K562 (cell line): Measurements from ENCODE around the gene GZMA. TPM values are rescaled to one million over a fixed set of nuclear protein-coding genes. Genes with fewer than 3 reads are reported as not detected.

Experiments
- ATAC-seq: fragments of 200-7000 bp; cut with Tn5 transposase; 3 replicates; pipeline ENCODE4 v1.9.1; 2020; ENCODE audit warnings: moderate library complexity
- BruUV-seq: library from RNA; stranded (reverse); fragments of 400-500 nt; replicated peaks from 2 replicates; lab custom pipeline; 2021; lab: Mats Ljungman, UMichigan
- CTCF ChIA-PET: fragments of 300-600 bp; formaldehyde crosslinking; extraction: SDS; loops from one replicate; lab custom pipeline; 2021; ENCODE audit warnings: low intra/inter-chr PET ratio; lab: Yijun Ruan, JAX
- POLR2A ChIA-PET: fragments of 300-600, 350-650 bp; sonication (Branson Sonifier 250); formaldehyde crosslinking; extraction: SDS; loops from one replicate; lab custom pipeline; 2021; ENCODE audit warnings: antibody characterized with exemption, inconsistent platforms; lab: Yijun Ruan, JAX
- DNase-seq, 4 experiments: peaks; one replicate each; pipeline versions ENCODE4 v3.0.0 to v3.0.0-alpha.2; 2011 to 2018; ENCODE audit warnings: low spot score in 3 of 4, mixed read lengths in 3 of 4; ENCODE audit errors: extremely low read depth in 1 of 4
- FAIRE-seq: peaks from 2 replicates; lab custom pipeline; 2011; peaks lifted over from hg19 to GRCh38; lab: Jason Lieb, UNC
- H2AFZ ChIP-seq: 2 replicates; pipeline ENCODE4 v1.6.0; 2011; ENCODE audit warnings: low read depth, low read length, control low read depth, inconsistent platforms
- H3K27ac ChIP-seq: fragments of 200-600 bp; 3 replicates; pipeline ENCODE4 v1.8.0; 2011; ENCODE audit warnings: low read depth, mild to moderate bottlenecking, control low read depth, inconsistent platforms, low read length, moderate library complexity, mixed read lengths; ENCODE audit errors: extremely low read depth
- H3K27me3 ChIP-seq, 2 experiments: fragments of 300-600 bp in 1 of 2; 2 replicates in 1 of 2; 3 replicates in 1 of 2; pipeline versions ENCODE4 v1.6.0 to v1.8.0; 2011; ENCODE audit warnings: inconsistent platforms in 2 of 2, low read length in 2 of 2, mild to moderate bottlenecking in 1 of 2, mixed read lengths in 1 of 2, moderate library complexity in 1 of 2; ENCODE audit not compliant: control insufficient read depth in 2 of 2, insufficient read depth in 2 of 2
- H3K36me3 ChIP-seq: fragments of 300-600 bp; 3 replicates; pipeline ENCODE4 v1.8.0; 2011; ENCODE audit warnings: mild to moderate bottlenecking, low read length, inconsistent platforms; ENCODE audit not compliant: control insufficient read depth, insufficient read depth
- H3K4me1 ChIP-seq, 2 experiments: fragments of 200-600 bp in 1 of 2; replicated peaks in 1 of 2; 2 replicates in 1 of 2; 3 replicates in 1 of 2; pipeline versions ENCODE4 v1.5.1 to v1.8.0; 2011; ENCODE audit warnings: inconsistent platforms in 2 of 2, low read length in 2 of 2, mild to moderate bottlenecking in 1 of 2, mixed read lengths in 1 of 2, moderate library complexity in 1 of 2; ENCODE audit not compliant: control insufficient read depth in 2 of 2, insufficient read depth in 2 of 2
- H3K4me2 ChIP-seq: 2 replicates; pipeline ENCODE4 v1.6.1; 2011; ENCODE audit warnings: low read length, control low read depth, inconsistent platforms, mixed read lengths; ENCODE audit not compliant: insufficient read depth
- H3K4me3 ChIP-seq: fragments of 200-600 bp; sonication (generic), shearing (Covaris generic); 2 replicates; pipeline ENCODE4 v1.5.1; 2016; ENCODE audit warnings: control low read depth, inconsistent platforms
- H3K79me2 ChIP-seq: fragments of 200-600 bp; 3 replicates; pipeline ENCODE4 v1.8.0; 2011; ENCODE audit warnings: low read length, inconsistent platforms; ENCODE audit not compliant: control insufficient read depth, insufficient read depth
- H3K9ac ChIP-seq, 2 experiments: 2 replicates each; pipeline versions ENCODE4 v1.6.0 to v1.6.1; 2011; ENCODE audit warnings: low read depth in 2 of 2, low read length in 2 of 2, control low read depth in 1 of 2, inconsistent platforms in 1 of 2, mild to moderate bottlenecking in 1 of 2, mixed read lengths in 1 of 2; ENCODE audit not compliant: insufficient read depth in 1 of 2
- H3K9me1 ChIP-seq: one replicate; pipeline ENCODE4 v1.6.0; 2011; ENCODE audit warnings: inconsistent platforms, mild to moderate bottlenecking, low read length, moderate library complexity; ENCODE audit not compliant: control insufficient read depth, insufficient read depth
- H3K9me3 ChIP-seq: replicated peaks from 2 replicates; pipeline ENCODE4 v1.5.1; 2011; ENCODE audit warnings: low read depth, low read length, inconsistent platforms; ENCODE audit not compliant: control insufficient read depth, insufficient read depth
- H4K20me1 ChIP-seq: replicated peaks from 2 replicates; pipeline ENCODE4 v1.6.1; 2011; ENCODE audit warnings: low read length, inconsistent platforms, mixed read lengths; ENCODE audit not compliant: control insufficient read depth, insufficient read depth
- BRCA1 ChIP-seq, 2 experiments: fragments of 450-650 bp in 1 of 2; sonication (generic) in 1 of 2; formaldehyde crosslinking in 1 of 2; IDR thresholded peaks; 2 replicates each; pipeline versions ENCODE4 v1.5.0 to v1.6.1; 2017 to 2020; ENCODE audit warnings: mild to moderate bottlenecking in 1 of 2, missing genetic modification reagents in 1 of 2
- ETV5 ChIP-seq: sonication (generic); formaldehyde crosslinking; IDR thresholded peaks from 2 replicates; pipeline ENCODE4 v1.4.0; 2020; ENCODE audit warnings: low read depth, mild to moderate bottlenecking, missing genetic modification reagents
- PTBP1 ChIP-seq: fragments of 200-400 bp; formaldehyde crosslinking; IDR thresholded peaks from 2 replicates; pipeline ENCODE4 v1.6.1; 2017; ENCODE audit warnings: low read depth, low read length
- SMARCE1 ChIP-seq: fragments of 450-650 bp; IDR thresholded peaks from 2 replicates; pipeline ENCODE4 v1.7.1; 2016; ENCODE audit warnings: mild to moderate bottlenecking
- TBL1XR1 ChIP-seq, 2 experiments: IDR thresholded peaks; 2 replicates each; pipeline ENCODE4 v1.6.1; 2012; ENCODE audit warnings: improper control_type of control experiment in 2 of 2, low read length in 2 of 2, mild to moderate bottlenecking in 1 of 2
- ZKSCAN1 ChIP-seq: fragments of 150-350 bp; IDR thresholded peaks from 2 replicates; pipeline ENCODE4 v1.6.1; 2016; ENCODE audit warnings: low read depth, low read length
- ZNF140 ChIP-seq: fragments of 250-450 bp; sonication (Bioruptor Pico); IDR thresholded peaks from 2 replicates; pipeline ENCODE4 v1.8.0; 2021; ENCODE audit warnings: moderate library complexity, mild to moderate bottlenecking, inconsistent platforms
- ZNF347 ChIP-seq: fragments of 450-650 bp; formaldehyde crosslinking; IDR thresholded peaks from 2 replicates; pipeline ENCODE4 v1.4.0; 2020; ENCODE audit warnings: low read depth, mild to moderate bottlenecking, moderate library complexity
- ZNF507 ChIP-seq: conservative IDR thresholded peaks from 2 replicates; pipeline ENCODE4 v1.6.1; 2017; ENCODE audit warnings: missing genetic modification characterization, missing compliant biosample characterization
- ZSCAN32 ChIP-seq: fragments of 450-650 bp; formaldehyde crosslinking; IDR thresholded peaks from 2 replicates; pipeline ENCODE4 v1.4.0; 2020; ENCODE audit warnings: mild to moderate bottlenecking, moderate library complexity
- WGBS: fragments of 100-300 bp; shearing (Covaris generic); methylation state at CpG from one replicate; pipeline ENCODE4 v1.1.6; 2016; ENCODE audit warnings: low coverage, mixed read lengths; ENCODE audit not compliant: insufficient coverage; ENCODE audit errors: missing lambda C conversion rate; 5-methylcytosine and 5-hydroxymethylcytosine counted together
- in situ Hi-C: fragments of 300-500 bp; cut with MboI; formaldehyde crosslinking; loops from 4 replicates; pipeline ENCODE4 v1.15.0; 2018; ENCODE audit warnings: inconsistent platforms, mixed read lengths
- intact Hi-C: fragments of 100-400 bp; cut with micrococcal nuclease; formaldehyde crosslinking; loops from 2 replicates; pipeline ENCODE4 v1.14.2; 2022
- polyA plus RNA-seq, 8 experiments: library from polyadenylated mRNA; depleted of rRNA in 4 of 8; stranded (reverse) in 5 of 8; unstranded in 3 of 8; fragments of >200 nt; fragmentation: Nextera tagmentation in 2 of 8; fragmentation: Illumina TruSeq in 1 of 8; extraction: Ambion mirVana in 2 of 8; extraction: Trizol in 1 of 8; gene quantifications; 2 replicates each; pipeline versions ENCODE4 v1.2.1 to v1.2.3, GENCODE V29; 2011 to 2014; ENCODE audit warnings: inconsistent platforms in 1 of 8, missing spikeins in 1 of 8
- total RNA-seq, 7 experiments: library from RNA; depleted of rRNA in 6 of 7; stranded (reverse); fragments of >200 nt in 6 of 7; fragmentation: Illumina TruSeq in 2 of 7; extraction: Trizol in 2 of 7; gene quantifications; 2 replicates each; pipeline versions ENCODE4 v1.2.1 to v1.2.3, GENCODE V29; 2011 to 2021; ENCODE audit warnings: low replicate concordance in 1 of 7

The GZMA gene
- total and polyA plus RNA-seq, 9 of the 15 experiments (the other 6 are each of a cell fraction or from before 2014, with no cell fraction given): not detected

- intact Hi-C loops: no loop called here
- no peak overlapping the region for H3K4me2 ChIP-seq
- no peaks in the 10 kb centered on the region for H3K79me2 ChIP-seq
- CTCF ChIA-PET: no interaction called here
- in situ Hi-C loops: no loop called here
- no peak overlapping the region for H3K9ac ChIP-seq
- no peaks in the 10 kb centered on the region for H3K9me1 ChIP-seq
- H3K4me1 ChIP-seq: no peaks in the 10 kb centered on the region
- no peak for DNase-seq
- FAIRE-seq: no peak
- no peak overlapping the region for H3K4me3 ChIP-seq
- BruUV-seq: no TSS peak
- no peaks in the 10 kb centered on the region for H4K20me1 ChIP-seq
- no peaks in the 10 kb centered on the region for H3K36me3 ChIP-seq
- H3K9me3 ChIP-seq: no peaks in the 10 kb centered on the region
- ATAC-seq: no peak
- WGBS: 0% methylated on average over 3 of the region's 3 CpGs
- no peak for TF ChIP-seq TBL1XR1 (IDR thresholded peaks at IDR 0.05; ENCODE audit: low read length in 2 of 2)
- H3K27me3 ChIP-seq: no peaks in the 10 kb centered on the region; a peak in 2 of 5 replicates
- H2AFZ ChIP-seq: no peak overlapping the region
- no peak overlapping the region for H3K27ac ChIP-seq
- POLR2A ChIA-PET: no interaction called here
These were observed 37.9 kb upstream of the GZMA start for GRCh38 chr5:55064523-55064922.

GRCh38 chr5:55066277-55066676, 36.2 kb upstream of the GZMA start:
- Histone ChIP-seq H4K20me1 (0 out of 2 replicates have a peak, but pooled peaks cover 2% of the 10 kb centered on the region), H3K27me3 (peaks cover 0 to 3% of the 10 kb centered on the region in 2 experiments; a peak in 2 of 5 replicates), H3K9me3 (no peaks in the 10 kb centered on the region), H3K9ac (no peak overlapping the region), H3K79me2 (no peaks in the 10 kb centered on the region), H3K36me3 (no peaks in the 10 kb centered on the region), H3K4me1 (no peaks in the 10 kb centered on the region), H3K9me1 (no peaks in the 10 kb centered on the region), H3K4me3 (no peak overlapping the region), H3K27ac (no peak overlapping the region), H3K4me2 (no peak overlapping the region), H2AFZ (no peak overlapping the region)
- WGBS: 0% methylated on average over 3 of the region's 3 CpGs
- no peak for DNase-seq
- intact Hi-C loops (no loop called here), in situ Hi-C loops (no loop called here)
- FAIRE-seq: no peak
- CTCF ChIA-PET: no interaction called here
- POLR2A ChIA-PET: no interaction called here
- BruUV-seq: no TSS peak
- TF ChIP-seq BRCA1 (IDR thresholded peaks at IDR 0.05) (no peak), BRCA1 (CRISPR knock-in tag; IDR thresholded peaks at IDR 0.05) (no peak), ZKSCAN1 (no peak), PTBP1 (no peak), ZNF507 (tag) (no peak), ZNF347 (CRISPR knock-in tag) (no peak), ZNF140 (no peak), SMARCE1 (no peak), ETV5 (CRISPR knock-in tag) (no peak), ZSCAN32 (CRISPR knock-in tag) (no peak)
- ATAC-seq: no peak
